Caco-2 (cell line): ENCODE results near the gene FIBCD1. TPM values are rescaled to one million over a fixed set of nuclear protein-coding genes. Genes with fewer than 3 reads are reported as not detected.

ENCODE experiments used
- BruUV-seq: library from RNA; stranded (reverse); fragments of 400-500 nt; replicated peaks from 2 replicates; lab custom pipeline; 2021; lab: Mats Ljungman, UMichigan
- CTCF ChIA-PET: fragments of 300-600 bp; sonication (Branson Sonifier 250); formaldehyde crosslinking; loops from one replicate; lab custom pipeline; 2022; ENCODE audit warnings: antibody characterized with exemption; lab: Charles Lee
- POLR2A ChIA-PET: fragments of 300-600 bp; sonication (Branson Sonifier 250); formaldehyde crosslinking; loops from one replicate; lab custom pipeline; 2022; ENCODE audit warnings: antibody characterized with exemption; lab: Charles Lee
- DNase-seq, 2 experiments: peaks; one replicate each; pipeline versions ENCODE4 v3.0.0 to v3.0.0-alpha.2; 2020 to 2022
- H3K27me3 ChIP-seq: replicated peaks from 2 replicates; pipeline ENCODE4 v1.6.0; 2011; ENCODE audit warnings: low read length; ENCODE audit not compliant: control insufficient read depth, insufficient read depth
- H3K36me3 ChIP-seq: 2 replicates; pipeline ENCODE4 v1.5.1; 2011; ENCODE audit warnings: low read length; ENCODE audit not compliant: control insufficient read depth, insufficient read depth
- H3K4me1 ChIP-seq: fragments of 250-450 bp; sonication (Bioruptor Pico); 2 replicates; pipeline ENCODE4 v1.5.1; 2020; ENCODE audit warnings: mild to moderate bottlenecking
- H3K4me3 ChIP-seq: 2 replicates; pipeline ENCODE4 v1.5.1; 2011; ENCODE audit warnings: low read depth, mild to moderate bottlenecking, control low read depth, low read length
- H3K9me3 ChIP-seq: fragments of 250-450 bp; sonication (Bioruptor Pico); 2 replicates; pipeline ENCODE4 v1.5.1; 2020; ENCODE audit warnings: mild to moderate bottlenecking, moderate library complexity
- H3K27ac Mint-ChIP-seq: one replicate; pipeline ENCODE4 v1.8.0; 2022; ENCODE audit warnings: mixed read lengths; ENCODE audit not compliant: unreplicated experiment
- H3K27me3 Mint-ChIP-seq: one replicate; pipeline ENCODE4 v1.8.0; 2022; ENCODE audit warnings: mixed read lengths; ENCODE audit not compliant: insufficient read depth, unreplicated experiment
- H3K36me3 Mint-ChIP-seq: one replicate; pipeline ENCODE4 v1.8.0; 2022; ENCODE audit warnings: mild to moderate bottlenecking, mixed read lengths; ENCODE audit not compliant: insufficient read depth, unreplicated experiment
- H3K4me1 Mint-ChIP-seq: one replicate; pipeline ENCODE4 v1.8.0; 2022; ENCODE audit warnings: low read depth, mixed read lengths; ENCODE audit not compliant: unreplicated experiment
- H3K4me3 Mint-ChIP-seq: one replicate; pipeline ENCODE4 v1.8.0; 2022; ENCODE audit warnings: mild to moderate bottlenecking, moderate library complexity, mixed read lengths; ENCODE audit not compliant: unreplicated experiment
- H3K9me3 Mint-ChIP-seq: one replicate; pipeline ENCODE4 v1.8.0; 2022; ENCODE audit warnings: mixed read lengths; ENCODE audit not compliant: unreplicated experiment
- CTCF ChIP-seq, 2 experiments: fragments of 200-600 bp in 1 of 2; IDR thresholded peaks; 1 replicate in 1 of 2; 2 replicates in 1 of 2; pipeline versions ENCODE4 v1.5.1 to v1.8.0; 2011 to 2022; ENCODE audit warnings: antibody characterized with exemption in 1 of 2, control low read depth in 1 of 2, inconsistent platforms in 1 of 2, low read depth in 1 of 2, low read length in 1 of 2, mild to moderate bottlenecking in 1 of 2, moderate library complexity in 1 of 2; ENCODE audit not compliant: insufficient read depth in 1 of 2, severe bottlenecking in 1 of 2, unreplicated experiment in 1 of 2
- intact Hi-C: fragments of 100-400 bp; cut with micrococcal nuclease; formaldehyde crosslinking; loops from one replicate; pipeline ENCODE4 v1.10.0; 2022; ENCODE audit not compliant: unreplicated experiment
- total RNA-seq: library from RNA; stranded (reverse); gene quantifications from 2 replicates; pipeline ENCODE4 v1.2.3, GENCODE V29; 2022

Gene FIBCD1
- total RNA-seq, 1 experiment from 2014 or later = not detected

GRCh38 chr9:130870491-130871381 lies 68.3 kb downstream of the FIBCD1 start:
- H3K36me3 Mint-ChIP-seq = peaks cover 71% of the 10 kb centered on the region
- no peaks in the 10 kb centered on the region for H3K4me1 ChIP-seq
- H3K36me3 ChIP-seq = peaks cover 8% of the 10 kb centered on the region
- no peaks in the 10 kb centered on the region for H3K4me1 Mint-ChIP-seq
- DNase-seq = no peak
- no peaks in the 10 kb centered on the region for H3K9me3 ChIP-seq
- no peak for TF ChIP-seq CTCF (IDR thresholded peaks at IDR 0.05; ENCODE audit: insufficient read depth in 1 of 2, low read depth in 1 of 2, low read length in 1 of 2, severe bottlenecking in 1 of 2, unreplicated experiment in 1 of 2)
- no peaks in the 10 kb centered on the region for H3K27me3 ChIP-seq
- H3K27me3 Mint-ChIP-seq = no peaks in the 10 kb centered on the region
- no peak overlapping the region for H3K27ac Mint-ChIP-seq
- POLR2A ChIA-PET = no interaction called here
- BruUV-seq = no TSS peak
- CTCF ChIA-PET = interaction anchor here (1.5 kb wide), 1 partner anchor 128 kb away, joined by 9 read pairs; no protein-coding TSS in a partner anchor
- H3K4me3 ChIP-seq = no peak overlapping the region
- no peaks in the 10 kb centered on the region for H3K9me3 Mint-ChIP-seq
- no peak overlapping the region for H3K4me3 Mint-ChIP-seq
- intact Hi-C loops = loop anchor here (1.0 kb wide), 1 partner anchor 71 kb away; no protein-coding TSS in a partner anchor

- Mint-ChIP-seq H3K27ac (no peak overlapping the region), H3K4me1 (no peaks in the 10 kb centered on the region), H3K9me3 (no peaks in the 10 kb centered on the region), H3K36me3 (peaks cover 60% of the 10 kb centered on the region), H3K27me3 (no peaks in the 10 kb centered on the region), H3K4me3 (no peak overlapping the region)
- no peak overlapping the region for H3K4me3 ChIP-seq
- no peaks in the 10 kb centered on the region for H3K27me3 ChIP-seq
- POLR2A ChIA-PET = no interaction called here
- no peaks in the 10 kb centered on the region for H3K9me3 ChIP-seq
- no peak for TF ChIP-seq CTCF (IDR thresholded peaks at IDR 0.05; ENCODE audit: insufficient read depth in 1 of 2, low read depth in 1 of 2, low read length in 1 of 2, severe bottlenecking in 1 of 2, unreplicated experiment in 1 of 2)
- H3K4me1 ChIP-seq = no peaks in the 10 kb centered on the region
- no peak for DNase-seq
- BruUV-seq = no TSS peak
- CTCF ChIA-PET = interaction anchor here (0.6 to 1.5 kb wide), 3 partner anchors 129 to 1301 kb away, joined by 3 to 9 read pairs (median 3); no protein-coding TSS in a partner anchor
- H3K36me3 ChIP-seq = peaks cover 8% of the 10 kb centered on the region
- intact Hi-C loops = no loop called here
Measured at GRCh38 chr9:130869250-130869649, 69.8 kb downstream of the FIBCD1 start.

GRCh38 chr9:130868230-130868629 lies 70.8 kb downstream of the FIBCD1 start:
- Mint-ChIP-seq H3K9me3 (no peaks in the 10 kb centered on the region), H3K4me1 (no peaks in the 10 kb centered on the region), H3K4me3 (no peak overlapping the region), H3K27ac (no peak overlapping the region), H3K27me3 (no peaks in the 10 kb centered on the region), H3K36me3 (peaks cover 58% of the 10 kb centered on the region)
- Histone ChIP-seq H3K27me3 (no peaks in the 10 kb centered on the region), H3K4me3 (no peak overlapping the region), H3K36me3 (peaks cover 8% of the 10 kb centered on the region), H3K4me1 (peaks cover 3% of the 10 kb centered on the region), H3K9me3 (no peaks in the 10 kb centered on the region)
- POLR2A ChIA-PET = no interaction called here
- CTCF ChIA-PET = no interaction called here
- intact Hi-C loops = no loop called here
- no peak for TF ChIP-seq CTCF (IDR thresholded peaks at IDR 0.05; ENCODE audit: insufficient read depth in 1 of 2, low read depth in 1 of 2, low read length in 1 of 2, severe bottlenecking in 1 of 2, unreplicated experiment in 1 of 2)
- BruUV-seq = no TSS peak
- DNase-seq = no peak
